B cell (primary cell): Measurements from ENCODE around the gene PP2D1. TPM values are rescaled to one million over a fixed set of nuclear protein-coding genes. Genes with fewer than 3 reads are reported as not detected.

Experiments
- ATAC-seq: fragments of 200-7000 bp; cut with Tn5 transposase; one replicate; pipeline ENCODE4 v1.10.0; 2021; ENCODE audit warnings: low read depth, mild to moderate bottlenecking, moderate number of reproducible peaks, moderate library complexity
- CTCF ChIA-PET: fragments of 350-600 bp; sonication (Branson Sonifier 250); formaldehyde crosslinking; loops from one replicate; lab custom pipeline; 2021; ENCODE audit warnings: antibody characterized with exemption, inconsistent platforms; lab: Charles Lee
- POLR2A ChIA-PET: fragments of 350-600 bp; sonication (Branson Sonifier 250); formaldehyde crosslinking; loops from one replicate; lab custom pipeline; 2021; ENCODE audit warnings: antibody characterized with exemption; lab: Charles Lee
- DNase-seq: peaks from one replicate; pipeline ENCODE4 v3.0.0; 2013
- H2AFZ ChIP-seq: 2 replicates; pipeline ENCODE4 v1.6.1; 2012; ENCODE audit warnings: mild to moderate bottlenecking, low read depth, low read length; ENCODE audit not compliant: insufficient read depth, poor library complexity, severe bottlenecking
- H3K27ac ChIP-seq, 2 donors: 1 replicate in 1 of 2; 2 replicates in 1 of 2; pipeline ENCODE4 v1.5.1; 2012 to 2013; ENCODE audit warnings: low read length in 2 of 2, mild to moderate bottlenecking in 2 of 2, moderate library complexity in 1 of 2
- H3K27me3 ChIP-seq, 4 experiments: fragments of 200-600 bp in 1 of 4; sonication (generic) in 1 of 4; replicated peaks in 1 of 4; 1 replicate in 2 of 4; 2 replicates in 2 of 4; pipeline versions ENCODE4 v1.6.1 to v1.7.0; 2013 to 2016; ENCODE audit warnings: low read length in 3 of 4, mild to moderate bottlenecking in 2 of 4, mixed read lengths in 1 of 4, moderate library complexity in 1 of 4; ENCODE audit not compliant: insufficient read depth in 4 of 4, control insufficient read depth in 3 of 4; ENCODE audit errors: control extremely low read depth in 1 of 4
- H3K36me3 ChIP-seq, 2 experiments: replicated peaks in 1 of 2; 1 replicate in 1 of 2; 2 replicates in 1 of 2; pipeline versions ENCODE4 v1.6.1 to v1.7.1; 2013; ENCODE audit warnings: low read length in 1 of 2; ENCODE audit not compliant: insufficient read depth in 2 of 2, control insufficient read depth in 1 of 2; ENCODE audit errors: control extremely low read depth in 1 of 2, extremely low read depth in 1 of 2
- H3K4me1 ChIP-seq, 2 donors: fragments of 200-600 bp in 1 of 2; sonication (generic) in 1 of 2; 1 replicate in 1 of 2; 2 replicates in 1 of 2; pipeline versions ENCODE4 v1.5.1 to v1.6.1; 2013 to 2017; ENCODE audit warnings: low read length in 2 of 2; ENCODE audit not compliant: control insufficient read depth in 2 of 2, insufficient read depth in 2 of 2
- H3K4me2 ChIP-seq: replicated peaks from 2 replicates; pipeline ENCODE3; 2012; ENCODE audit warnings: mild to moderate bottlenecking, low read depth, low read length; ENCODE audit not compliant: poor library complexity, severe bottlenecking
- H3K4me3 ChIP-seq, 5 experiments: fragments of 200-600 bp in 1 of 5; sonication (generic) in 1 of 5; 1 replicate in 3 of 5; 2 replicates in 2 of 5; pipeline versions ENCODE4 v1.5.1 to v1.7.0; 2011 to 2016; ENCODE audit warnings: low read length in 4 of 5, mild to moderate bottlenecking in 4 of 5, low read depth in 2 of 5, control low read depth in 1 of 5, moderate library complexity in 1 of 5; ENCODE audit not compliant: insufficient read depth in 1 of 5; ENCODE audit errors: control extremely low read depth in 1 of 5, extremely low read depth in 1 of 5
- H3K79me2 ChIP-seq: fragments of 200-600 bp; sonication (generic); one replicate; pipeline ENCODE4 v1.6.0; 2016; ENCODE audit warnings: low read length; ENCODE audit not compliant: control insufficient read depth, insufficient read depth
- H3K9ac ChIP-seq: fragments of 200-600 bp; sonication (generic); 2 replicates; pipeline ENCODE4 v1.6.1; 2017; ENCODE audit warnings: mild to moderate bottlenecking, low read length, moderate library complexity
- H3K9me3 ChIP-seq, 3 donors: one replicate each; pipeline versions ENCODE4 v1.6.1 to v1.7.1; 2013; ENCODE audit warnings: low read length in 2 of 3; ENCODE audit not compliant: control insufficient read depth in 2 of 3, insufficient read depth in 1 of 3; ENCODE audit errors: control extremely low read depth in 1 of 3
- H4K20me1 ChIP-seq: 2 replicates; pipeline ENCODE4 v1.6.0; 2012; ENCODE audit warnings: mild to moderate bottlenecking, low read length; ENCODE audit not compliant: insufficient read depth, control insufficient read depth, poor library complexity, severe bottlenecking
- H3K27ac Mint-ChIP-seq: one replicate; pipeline ENCODE4 v1.8.0; 2021; ENCODE audit warnings: mixed read lengths
- H3K27me3 Mint-ChIP-seq: one replicate; pipeline ENCODE4 v1.8.0; 2021; ENCODE audit warnings: mixed read lengths
- H3K4me1 Mint-ChIP-seq: one replicate; pipeline ENCODE4 v1.8.0; 2021; ENCODE audit warnings: mixed read lengths
- H3K4me3 Mint-ChIP-seq: one replicate; pipeline ENCODE4 v1.8.0; 2021; ENCODE audit warnings: mixed read lengths
- H3K9me3 Mint-ChIP-seq: one replicate; pipeline ENCODE4 v1.8.0; 2022; ENCODE audit warnings: mixed read lengths; ENCODE audit not compliant: insufficient read depth
- CTCF ChIP-seq: fragments of 200-600 bp; IDR thresholded peaks from one replicate; pipeline ENCODE4 v1.8.0; 2022; ENCODE audit warnings: antibody characterized with exemption, mild to moderate bottlenecking
- EZH2 ChIP-seq: IDR thresholded peaks from 2 replicates; pipeline ENCODE4 v1.6.1; 2012; ENCODE audit warnings: borderline replicate concordance, low read depth, mild to moderate bottlenecking, moderate library complexity, low read length; ENCODE audit not compliant: insufficient read depth, poor library complexity, severe bottlenecking
- WGBS: methylation state at CpG from one replicate; pipeline ENCODE4 v1.1.5; 2013; ENCODE audit warnings: missing lambda C conversion rate; ENCODE audit not compliant: insufficient coverage; 5-methylcytosine and 5-hydroxymethylcytosine counted together
- intact Hi-C: fragments of 100-400 bp; cut with micrococcal nuclease; formaldehyde crosslinking; loops from one replicate; pipeline ENCODE4 v1.10.0; 2022
- polyA plus RNA-seq: library from polyadenylated mRNA; depleted of rRNA; stranded (reverse); fragments of >200 nt; gene quantifications from 2 replicates; pipeline ENCODE4 v1.2.3, GENCODE V29; 2012
- total RNA-seq, 2 donors: library from RNA; stranded (reverse); fragments of 120-200 nt in 1 of 2; gene quantifications; 1 replicate in 1 of 2; 2 replicates in 1 of 2; pipeline versions ENCODE4 v1.2.3 to v1.2.4, GENCODE V29; 2013 to 2022

Gene PP2D1
- total and polyA plus RNA-seq, 2 donors (not counting 1 experiment from before 2014, with no cell fraction given) = not detected

GRCh38 chr3:20040548-20041196 lies 28.6 kb upstream of the PP2D1 start:
- Mint-ChIP-seq H3K27ac (peak overlapping the region; percentile 98), H3K4me1 (peaks cover 45% of the 10 kb centered on the region), H3K4me3 (peak overlapping the region; percentile 97), H3K27me3 (no peaks in the 10 kb centered on the region), H3K9me3 (no peaks in the 10 kb centered on the region)
- TF ChIP-seq CTCF (no peak), EZH2 (no peak)
- H3K4me1 ChIP-seq = peaks cover 43 to 51% of the 10 kb centered on the region in 2 donors
- peaks cover 0 to 4% of the 10 kb centered on the region in 2 experiments for H3K36me3 ChIP-seq
- peak overlapping the region; percentile 68 to 87 (median 84) for H3K4me3 ChIP-seq
- ATAC-seq = peak; percentile 37
- H4K20me1 ChIP-seq = no peaks in the 10 kb centered on the region
- H2AFZ ChIP-seq = peak overlapping the region; percentile 83
- under 1% methylated on average over 51 of the region's 64 CpGs for WGBS
- peak overlapping the region; percentile 85 for H3K4me2 ChIP-seq
- peak; percentile 80 for DNase-seq
- peaks cover 50% of the 10 kb centered on the region for H3K79me2 ChIP-seq
- intact Hi-C loops = loop anchor here (1.0 to 5.0 kb wide), 5 partner anchors 146 to 1618 kb away; partner anchors contain the start of genes KCNH8 and SGO1
- H3K27ac ChIP-seq = peak overlapping the region; percentile 83 to 85
- ChIA-PET POLR2A (interaction anchor here (0.6 to 1.7 kb wide), 10 partner anchors 10 to 145 kb away, joined by 3 to 7 read pairs (median 3); partner anchors contain the start of genes RAB5A and SGO1), CTCF (interaction anchor here (0.9 to 2.7 kb wide), 10 partner anchors 14 to 174 kb away, joined by 3 to 14 read pairs (median 4); partner anchors contain the start of gene SGO1)
- H3K27me3 ChIP-seq = no peaks in the 10 kb centered on the region
- no peaks in the 10 kb centered on the region for H3K9me3 ChIP-seq
- H3K9ac ChIP-seq = peak overlapping the region; percentile 71
